Activated T-cell treated with anti-CD3 and anti-CD28 coated beads, Interleukin-2, amount 50 U/mL, for 24 hours (primary cell): ENCODE data around the gene GRID2.

Experiments
- DNase-seq: peaks from one replicate; pipeline ENCODE4 v3.0.0-alpha.2; 2020
- H3K27ac Mint-ChIP-seq: 2 replicates; pipeline ENCODE4 v1.8.0; 2020; ENCODE audit warnings: mild to moderate bottlenecking, mixed read lengths
- H3K27me3 Mint-ChIP-seq: 2 replicates; pipeline ENCODE4 v1.8.0; 2020; ENCODE audit warnings: mixed read lengths
- H3K36me3 Mint-ChIP-seq: 2 replicates; pipeline ENCODE4 v1.8.0; 2020; ENCODE audit warnings: low read depth, mixed read lengths
- H3K4me1 Mint-ChIP-seq: 2 replicates; pipeline ENCODE4 v1.8.0; 2020; ENCODE audit warnings: low read depth, mixed read lengths
- H3K4me3 Mint-ChIP-seq: 2 replicates; pipeline ENCODE4 v1.8.0; 2020; ENCODE audit warnings: mild to moderate bottlenecking, moderate library complexity, mixed read lengths
- H3K9me3 Mint-ChIP-seq: 2 replicates; pipeline ENCODE4 v1.8.0; 2020; ENCODE audit warnings: mixed read lengths

GRID2 gene

DNA sequence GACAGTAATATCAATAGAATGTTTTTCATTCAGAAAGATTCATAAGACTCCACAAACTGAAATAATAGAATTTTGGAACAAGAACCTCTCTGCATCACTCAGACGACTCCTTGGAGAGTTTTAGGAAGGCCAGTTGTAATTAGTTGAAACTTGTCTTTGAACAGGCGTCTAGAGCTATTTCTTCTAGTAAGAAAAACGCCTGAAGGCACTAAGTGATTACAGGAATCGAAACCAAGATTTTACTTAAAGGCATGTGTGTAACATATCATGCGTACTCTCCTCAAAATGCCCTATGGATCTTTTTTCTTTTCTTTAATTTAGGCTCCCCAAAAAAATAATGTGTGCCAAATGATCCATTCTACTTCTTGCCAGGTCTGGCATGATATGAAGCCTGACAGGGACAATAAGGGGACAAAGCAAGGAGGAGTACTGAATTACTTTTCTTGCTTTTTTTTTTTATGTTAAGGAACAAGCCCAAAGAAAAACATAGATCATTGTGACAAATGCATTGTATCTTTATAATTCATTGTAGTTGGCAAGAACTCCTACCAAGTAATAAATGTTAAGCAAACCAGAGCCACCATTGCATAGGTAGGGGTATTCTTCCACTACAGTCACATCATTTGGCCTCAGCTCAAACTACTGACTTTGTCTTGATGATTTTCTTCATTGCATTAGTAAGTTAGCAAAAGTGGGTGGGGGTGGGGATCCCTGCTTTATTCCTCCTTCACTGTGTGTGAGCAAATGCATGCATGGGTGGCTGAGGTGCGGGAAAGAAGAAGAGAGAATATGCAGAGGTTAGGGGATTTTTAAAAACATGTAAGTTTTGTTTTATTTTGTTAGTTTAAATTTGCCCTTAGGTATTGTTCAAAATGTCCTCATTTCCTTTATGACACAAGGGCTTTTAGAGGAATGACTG, 1444.9 kb downstream of the GRID2 start:
- Mint-ChIP-seq H3K4me1 (no peaks in the 10 kb centered on the region), H3K27ac (no peak overlapping the region), H3K4me3 (no peak overlapping the region), H3K36me3 (no peaks in the 10 kb centered on the region), H3K27me3 (no peaks in the 10 kb centered on the region), H3K9me3 (no peaks in the 10 kb centered on the region)
- no peak for DNase-seq

DNA sequence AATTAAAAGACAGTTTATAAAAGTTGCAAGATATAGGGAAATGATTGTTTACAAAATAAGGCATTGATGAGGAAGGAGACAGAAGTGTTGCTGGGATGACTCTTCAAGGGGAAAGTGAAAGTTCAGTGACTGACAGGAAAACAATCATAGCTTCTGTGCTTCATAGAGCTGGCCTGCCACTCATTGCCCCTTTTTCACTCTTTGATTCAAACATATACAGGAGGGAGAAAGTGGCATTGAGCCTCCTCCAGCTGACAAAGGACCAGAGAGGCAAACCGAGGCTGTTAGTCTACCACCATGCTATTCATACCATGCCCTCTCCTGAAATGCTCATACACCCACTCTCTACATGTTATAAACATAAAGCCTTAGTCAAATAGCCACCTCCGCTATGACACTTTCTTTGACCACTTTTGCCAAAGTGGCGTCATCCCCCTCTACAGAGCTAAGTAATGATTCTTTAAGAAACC, 1445.6 kb downstream of the GRID2 start:
- Mint-ChIP-seq H3K27me3 (no peaks in the 10 kb centered on the region), H3K9me3 (no peaks in the 10 kb centered on the region), H3K27ac (no peak overlapping the region), H3K4me3 (no peak overlapping the region), H3K4me1 (no peaks in the 10 kb centered on the region), H3K36me3 (no peaks in the 10 kb centered on the region)
- DNase-seq = no peak

DNA sequence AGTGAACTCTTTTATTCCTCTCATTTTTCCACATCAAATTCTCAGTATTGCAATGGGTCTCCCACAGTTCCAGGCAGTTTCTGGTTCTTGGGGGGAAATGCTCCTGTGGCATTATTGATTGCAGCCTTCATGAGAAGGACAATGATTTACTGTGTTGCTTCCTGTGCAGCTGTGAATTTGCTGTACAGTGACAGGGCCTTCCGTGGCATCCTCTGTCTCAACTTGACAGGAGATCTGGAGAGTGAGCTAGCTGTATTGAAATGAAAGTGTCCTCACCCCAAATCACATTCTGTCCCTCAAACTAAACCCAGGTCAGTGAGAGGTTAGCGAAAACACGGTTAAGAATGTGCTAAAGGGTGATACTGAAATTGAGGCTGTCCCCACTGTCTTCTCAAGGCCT, 1447.6 kb downstream of the GRID2 start:
- Mint-ChIP-seq H3K27me3 (no peaks in the 10 kb centered on the region), H3K9me3 (no peaks in the 10 kb centered on the region), H3K4me3 (no peak overlapping the region), H3K4me1 (no peaks in the 10 kb centered on the region), H3K36me3 (no peaks in the 10 kb centered on the region), H3K27ac (no peak overlapping the region)
- DNase-seq = no peak

DNA sequence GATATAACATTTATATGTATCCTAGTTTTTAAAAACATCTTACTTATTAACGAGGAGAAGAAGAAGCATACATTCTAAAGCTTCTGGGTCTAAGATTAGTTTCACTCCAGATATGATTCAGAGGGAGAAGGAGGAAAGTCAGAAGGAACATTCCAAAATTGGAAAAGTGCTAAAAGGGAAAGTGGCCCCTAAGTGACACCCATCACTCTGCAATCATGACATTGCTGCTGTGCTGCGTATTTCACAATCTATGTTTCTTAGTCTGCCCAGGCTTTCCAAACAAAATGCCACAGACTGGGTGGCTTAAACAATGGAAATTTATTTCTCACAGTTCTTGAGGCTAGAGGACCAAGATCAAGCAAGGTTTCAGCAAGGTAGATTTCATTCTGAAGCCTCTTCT, 1452.3 kb downstream of the GRID2 start:
- Mint-ChIP-seq H3K36me3 (no peaks in the 10 kb centered on the region), H3K27ac (no peak overlapping the region), H3K27me3 (peaks cover 2% of the 10 kb centered on the region), H3K4me3 (no peak overlapping the region), H3K4me1 (no peaks in the 10 kb centered on the region), H3K9me3 (no peaks in the 10 kb centered on the region)
- DNase-seq = no peak

DNA sequence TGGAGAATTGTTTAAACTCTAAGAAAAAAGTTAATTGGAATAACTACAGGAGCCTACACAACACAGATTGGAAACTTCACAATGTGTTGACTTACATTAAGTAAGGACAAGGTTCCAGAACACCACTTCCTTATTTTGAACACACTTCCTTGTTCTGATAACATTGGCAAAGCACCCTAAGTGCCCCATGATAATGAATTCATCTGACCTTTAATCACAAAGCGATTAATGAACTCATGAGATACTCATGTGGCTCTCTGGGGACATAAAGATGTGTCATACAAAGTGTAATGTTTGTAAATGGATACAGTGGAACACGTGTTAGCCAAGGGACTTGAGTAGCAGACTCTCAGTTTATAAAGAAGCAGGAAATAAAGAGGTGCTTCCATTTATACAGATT, 1455.7 kb downstream of the GRID2 start:
- H3K4me1 Mint-ChIP-seq = no peaks in the 10 kb centered on the region
- H3K4me3 Mint-ChIP-seq = no peak overlapping the region
- DNase-seq = no peak
- H3K27ac Mint-ChIP-seq = no peak overlapping the region
- H3K36me3 Mint-ChIP-seq = no peaks in the 10 kb centered on the region
- peaks cover 2% of the 10 kb centered on the region for H3K27me3 Mint-ChIP-seq
- H3K9me3 Mint-ChIP-seq = no peaks in the 10 kb centered on the region

DNA sequence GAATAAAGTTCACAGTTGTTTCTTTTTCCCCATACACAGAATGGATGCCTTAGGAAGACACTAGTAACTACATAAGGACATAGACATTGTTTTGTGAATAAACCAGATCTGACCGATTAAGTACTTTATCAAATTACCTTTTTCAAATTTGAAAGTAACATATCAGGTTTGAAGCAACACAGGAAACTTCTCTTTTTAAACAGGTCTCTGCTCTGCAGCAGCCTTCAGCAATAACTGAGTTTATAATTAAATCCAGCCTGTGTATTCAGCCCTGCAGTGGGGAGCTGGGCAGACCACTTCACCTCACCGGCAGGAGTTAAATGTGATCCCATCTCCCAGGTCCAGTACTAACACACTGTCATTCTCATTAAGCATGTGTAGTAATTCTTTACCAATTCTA, 1456.5 kb downstream of the GRID2 start:
- Mint-ChIP-seq H3K27ac (no peak overlapping the region), H3K27me3 (peaks cover 2% of the 10 kb centered on the region), H3K4me3 (no peak overlapping the region), H3K36me3 (no peaks in the 10 kb centered on the region), H3K4me1 (no peaks in the 10 kb centered on the region), H3K9me3 (no peaks in the 10 kb centered on the region)
- no peak for DNase-seq

DNA sequence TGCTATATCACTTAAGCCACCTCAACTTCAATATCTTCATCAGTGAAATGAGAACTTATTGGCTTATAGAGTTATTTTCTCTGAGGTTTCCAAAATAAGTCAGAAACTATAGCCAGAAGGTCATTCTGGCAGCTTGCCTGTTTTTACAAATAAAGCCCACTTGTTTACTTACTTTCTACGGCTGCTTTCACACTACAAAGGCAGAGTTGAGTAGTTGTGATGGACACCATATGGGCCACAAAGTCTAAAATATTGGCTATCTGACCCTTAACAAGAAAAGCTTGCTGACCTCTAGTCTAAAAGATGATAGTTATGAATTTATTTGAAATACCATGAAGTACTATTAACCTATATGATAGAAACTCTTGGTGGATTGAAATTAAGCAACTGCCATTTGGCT, 1457.5 kb downstream of the GRID2 start:
- Mint-ChIP-seq H3K27ac (no peak overlapping the region), H3K4me1 (no peaks in the 10 kb centered on the region), H3K36me3 (no peaks in the 10 kb centered on the region), H3K9me3 (no peaks in the 10 kb centered on the region), H3K27me3 (peaks cover 2% of the 10 kb centered on the region), H3K4me3 (no peak overlapping the region)
- DNase-seq = no peak

DNA sequence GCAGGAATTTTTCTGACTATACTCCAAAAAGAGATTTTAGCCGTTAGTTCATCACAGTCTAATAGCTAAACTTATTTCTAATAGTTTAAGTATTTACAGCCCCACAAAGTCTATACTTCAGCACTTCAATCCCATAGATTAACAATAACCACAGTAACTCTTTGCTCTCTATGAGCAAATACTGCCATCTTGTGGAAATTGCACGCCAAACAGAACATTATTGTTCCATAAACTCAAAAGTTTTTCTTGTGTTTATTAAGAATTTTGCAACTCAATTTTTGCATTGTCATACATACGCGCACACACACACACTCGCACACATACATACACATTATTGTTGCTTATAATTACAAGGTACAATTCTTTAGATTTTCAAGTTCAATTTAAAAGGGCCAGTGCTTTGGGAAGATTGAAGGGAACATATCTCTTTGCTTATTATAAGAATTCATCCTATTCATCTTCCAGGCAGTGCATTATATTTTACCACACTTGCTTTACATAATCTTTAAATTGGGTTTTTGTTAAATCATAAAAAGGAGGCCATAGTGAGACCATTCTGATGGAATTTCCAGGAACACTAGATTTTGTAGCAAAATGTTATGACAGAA, 1461.0 kb downstream of the GRID2 start:
- no peaks in the 10 kb centered on the region for H3K36me3 Mint-ChIP-seq

DNA sequence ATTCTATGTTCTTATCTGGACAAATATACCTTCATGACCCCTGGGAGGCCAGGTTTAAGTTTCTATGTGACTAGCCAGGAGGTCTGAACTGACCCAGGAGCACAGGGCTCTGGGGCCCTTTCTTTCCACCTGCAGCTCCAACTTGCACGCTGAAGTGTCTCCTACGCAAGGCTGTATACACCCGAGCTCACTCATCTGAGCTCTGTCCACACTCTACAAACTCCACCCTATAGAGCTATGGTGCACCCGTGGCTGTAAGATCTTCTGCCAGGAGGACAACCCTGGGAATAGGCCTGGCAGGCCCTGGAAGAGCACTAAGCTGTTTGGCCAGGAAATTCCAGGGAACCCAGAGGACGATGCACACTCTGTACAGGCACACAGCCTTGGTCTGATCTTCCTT, 1464.2 kb downstream of the GRID2 start:
- Mint-ChIP-seq H3K4me3 (no peak overlapping the region), H3K4me1 (no peaks in the 10 kb centered on the region), H3K36me3 (no peaks in the 10 kb centered on the region), H3K27ac (no peak overlapping the region), H3K27me3 (no peaks in the 10 kb centered on the region), H3K9me3 (no peaks in the 10 kb centered on the region)
- no peak for DNase-seq

More for the DNA sequence above, 1461.0 kb downstream of the GRID2 start:
- no peak overlapping the region for H3K4me3 Mint-ChIP-seq
- no peaks in the 10 kb centered on the region for H3K27me3 Mint-ChIP-seq
- DNase-seq = no peak
- no peaks in the 10 kb centered on the region for H3K9me3 Mint-ChIP-seq
- no peaks in the 10 kb centered on the region for H3K4me1 Mint-ChIP-seq
- H3K27ac Mint-ChIP-seq = no peak overlapping the region

DNA sequence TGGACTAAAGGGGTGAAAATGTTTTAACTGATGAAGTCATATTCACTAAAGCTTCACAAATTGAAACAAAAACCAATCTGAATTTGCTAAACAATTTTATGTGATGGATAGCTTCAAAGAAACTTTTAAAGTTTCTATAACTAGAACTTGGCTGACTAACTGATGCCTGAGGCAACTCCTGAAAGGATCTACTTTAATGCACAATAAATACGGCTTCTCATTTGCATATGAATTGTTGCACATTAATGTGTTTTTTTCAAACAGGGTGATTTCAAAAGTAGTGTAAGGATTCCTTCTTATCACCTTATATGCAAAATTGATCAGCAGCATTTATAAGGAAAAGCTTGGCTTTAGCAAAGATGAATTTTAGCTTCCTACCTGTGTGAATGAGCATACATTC, 1466.4 kb downstream of the GRID2 start:
- H3K27me3 Mint-ChIP-seq = no peaks in the 10 kb centered on the region
- H3K9me3 Mint-ChIP-seq = no peaks in the 10 kb centered on the region
- H3K36me3 Mint-ChIP-seq = no peaks in the 10 kb centered on the region
- no peak for DNase-seq
- H3K27ac Mint-ChIP-seq = no peak overlapping the region
- H3K4me3 Mint-ChIP-seq = no peak overlapping the region
- no peaks in the 10 kb centered on the region for H3K4me1 Mint-ChIP-seq

DNA sequence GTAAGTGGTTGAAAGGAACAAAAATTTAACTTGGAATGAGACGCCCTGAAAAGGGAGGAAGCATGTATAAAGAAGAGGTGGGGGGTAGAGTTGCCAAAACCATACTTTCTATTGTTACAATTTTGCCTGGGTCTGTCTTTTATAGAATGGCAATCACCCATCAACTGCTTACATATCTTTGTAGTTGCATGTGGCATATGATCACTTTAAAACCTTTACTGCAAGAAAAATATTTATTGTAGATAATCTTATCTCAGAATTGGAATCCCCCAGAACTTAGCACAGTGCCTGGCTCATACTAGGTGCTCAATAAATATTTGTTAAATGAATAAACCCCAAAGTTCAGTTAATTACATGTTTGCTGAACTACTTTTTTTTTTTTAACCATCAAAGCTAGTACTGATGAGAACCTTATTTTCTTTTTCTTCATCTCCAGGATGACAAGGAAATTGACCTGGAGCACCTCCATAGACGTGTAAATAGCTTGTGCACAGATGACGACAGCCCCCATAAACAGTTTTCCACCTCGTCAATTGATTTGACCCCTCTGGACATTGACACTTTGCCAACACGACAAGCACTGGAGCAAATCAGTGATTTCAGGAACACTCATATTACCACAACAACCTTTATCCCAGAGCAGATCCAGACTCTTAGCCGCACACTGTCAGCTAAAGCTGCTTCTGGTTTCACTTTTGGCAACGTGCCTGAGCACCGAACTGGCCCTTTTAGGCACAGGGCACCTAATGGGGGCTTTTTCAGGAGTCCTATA, 1468.1 kb downstream of the GRID2 start:
- Mint-ChIP-seq H3K4me3 (no peak overlapping the region), H3K27ac (no peak overlapping the region), H3K4me1 (no peaks in the 10 kb centered on the region), H3K9me3 (no peaks in the 10 kb centered on the region), H3K36me3 (no peaks in the 10 kb centered on the region), H3K27me3 (no peaks in the 10 kb centered on the region)
- DNase-seq = no peak

DNA sequence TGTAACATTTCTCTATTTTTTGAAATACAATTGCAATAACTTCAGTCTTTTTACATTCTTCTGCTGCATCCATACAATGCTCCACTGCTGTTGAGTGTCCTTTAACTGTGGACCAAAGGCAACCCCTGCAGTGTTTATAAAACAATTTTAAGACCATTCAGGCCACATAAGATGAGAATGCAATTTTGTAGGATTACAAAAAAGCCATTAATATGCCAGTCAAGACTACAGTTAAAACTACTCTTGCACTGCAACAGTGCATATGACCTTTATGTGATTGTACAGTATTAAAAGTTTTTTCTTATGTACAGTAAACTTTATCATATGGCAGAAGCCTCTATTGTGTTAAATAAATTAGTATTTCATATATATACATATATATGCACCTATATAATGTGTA, 1469.1 kb downstream of the GRID2 start:
- H3K27ac Mint-ChIP-seq = no peak overlapping the region
- H3K36me3 Mint-ChIP-seq = no peaks in the 10 kb centered on the region
- no peaks in the 10 kb centered on the region for H3K9me3 Mint-ChIP-seq
- no peak for DNase-seq
- no peak overlapping the region for H3K4me3 Mint-ChIP-seq
- no peaks in the 10 kb centered on the region for H3K27me3 Mint-ChIP-seq
- no peaks in the 10 kb centered on the region for H3K4me1 Mint-ChIP-seq

DNA sequence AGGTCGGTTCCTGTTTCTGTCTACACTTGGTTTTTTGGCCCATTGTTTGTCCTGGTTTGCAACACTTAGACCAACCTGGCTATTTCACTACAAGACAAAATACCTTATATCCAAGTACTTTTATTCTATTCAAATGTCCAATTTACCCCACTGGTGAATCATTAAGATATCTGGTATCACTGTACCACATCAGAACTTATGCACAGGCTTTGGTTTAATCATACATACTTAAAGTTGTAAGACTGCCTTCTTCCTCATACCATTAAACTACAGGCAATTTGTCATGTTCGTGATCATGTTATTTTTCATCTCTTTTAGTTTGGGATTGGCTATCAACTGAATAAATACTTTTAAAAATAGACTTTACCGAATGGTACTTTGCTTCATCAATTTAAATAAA, 1471.8 kb downstream of the GRID2 start:
- Mint-ChIP-seq H3K4me1 (no peaks in the 10 kb centered on the region), H3K27me3 (no peaks in the 10 kb centered on the region), H3K9me3 (no peaks in the 10 kb centered on the region), H3K4me3 (no peak overlapping the region), H3K27ac (no peak overlapping the region), H3K36me3 (no peaks in the 10 kb centered on the region)
- no peak for DNase-seq

DNA sequence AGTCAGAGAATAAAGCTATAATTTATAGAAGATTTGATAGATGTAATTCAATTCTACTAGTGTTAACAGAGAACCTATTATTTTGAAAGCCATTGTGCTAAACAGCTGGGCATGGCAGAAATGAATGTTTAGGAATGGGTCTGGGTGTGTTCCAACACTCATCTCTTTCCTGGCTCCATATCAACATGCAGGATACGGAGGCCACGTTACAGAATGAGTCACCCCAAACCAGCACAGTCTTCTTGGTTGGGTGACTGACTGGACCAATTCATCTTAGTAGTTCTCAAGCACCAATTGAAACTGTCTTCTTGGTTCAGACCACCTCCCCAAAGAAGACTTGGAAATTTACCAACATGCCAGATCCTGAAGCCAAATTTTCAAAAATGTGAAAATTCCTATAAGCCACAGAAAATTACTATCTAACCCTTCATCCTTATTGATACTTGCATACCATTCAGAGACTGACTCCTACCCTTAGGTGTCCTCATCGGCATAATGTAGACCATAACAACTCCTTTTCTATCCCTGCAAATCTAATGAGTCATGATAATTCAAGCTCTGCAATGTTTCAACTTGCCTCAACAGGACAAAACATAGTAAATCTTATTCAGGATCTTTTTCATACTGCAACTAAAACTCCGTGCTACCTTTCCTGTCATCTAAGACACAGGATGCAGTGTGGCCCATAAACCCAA, 1472.8 kb downstream of the GRID2 start:
- no peak for DNase-seq
- Mint-ChIP-seq H3K36me3 (no peaks in the 10 kb centered on the region), H3K4me3 (no peak overlapping the region), H3K27me3 (no peaks in the 10 kb centered on the region), H3K4me1 (no peaks in the 10 kb centered on the region), H3K9me3 (no peaks in the 10 kb centered on the region), H3K27ac (no peak overlapping the region)
